NCI-H82 (cell line): Measurements from ENCODE around the gene ADARB1.
"Not testable (repeated sequence)": the region's sequence is repeated elsewhere in the genome, so short reads cannot be mapped to it uniquely, and the experiment has no call there.

ENCODE experiments used
- DNase-seq: peaks from one replicate; lab custom pipeline; 2025; lab: John Stamatoyannopoulos, UW

The ADARB1 gene

GRCh38 chr21:45074048-45074817 is at the start of gene ADARB1:
Gene ADARB1, plus strand, starts transcription at chr21:45074580. Its CDS starts 97,077 bp downstream, at chr21:45171657.
- peak; percentile 73 for DNase-seq

- DNase-seq: no peak
Measured at GRCh38 chr21:45026066-45026745, 48.2 kb upstream of the ADARB1 start.

DNA sequence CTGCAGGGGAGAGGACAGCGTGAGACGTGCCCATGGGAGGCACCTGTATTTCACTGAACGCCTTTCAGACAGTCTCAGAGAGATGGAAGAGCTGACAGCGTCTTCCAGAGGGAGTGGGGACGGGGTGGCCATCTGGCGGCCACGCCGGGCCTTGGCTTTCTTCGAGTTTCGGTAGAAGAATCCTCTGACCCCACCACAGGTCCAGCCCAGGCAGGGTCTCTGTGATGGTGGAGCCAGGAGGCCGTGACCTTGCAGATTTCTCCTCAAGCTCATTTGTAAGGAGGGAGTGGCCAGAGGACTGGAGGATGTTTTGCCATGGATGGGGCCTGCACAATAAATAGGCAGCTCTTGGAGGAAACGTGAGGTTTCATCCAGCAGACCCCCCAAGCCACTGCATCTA is 47.6 kb upstream of the ADARB1 start:
- DNase-seq: peak; percentile 21

DNA sequence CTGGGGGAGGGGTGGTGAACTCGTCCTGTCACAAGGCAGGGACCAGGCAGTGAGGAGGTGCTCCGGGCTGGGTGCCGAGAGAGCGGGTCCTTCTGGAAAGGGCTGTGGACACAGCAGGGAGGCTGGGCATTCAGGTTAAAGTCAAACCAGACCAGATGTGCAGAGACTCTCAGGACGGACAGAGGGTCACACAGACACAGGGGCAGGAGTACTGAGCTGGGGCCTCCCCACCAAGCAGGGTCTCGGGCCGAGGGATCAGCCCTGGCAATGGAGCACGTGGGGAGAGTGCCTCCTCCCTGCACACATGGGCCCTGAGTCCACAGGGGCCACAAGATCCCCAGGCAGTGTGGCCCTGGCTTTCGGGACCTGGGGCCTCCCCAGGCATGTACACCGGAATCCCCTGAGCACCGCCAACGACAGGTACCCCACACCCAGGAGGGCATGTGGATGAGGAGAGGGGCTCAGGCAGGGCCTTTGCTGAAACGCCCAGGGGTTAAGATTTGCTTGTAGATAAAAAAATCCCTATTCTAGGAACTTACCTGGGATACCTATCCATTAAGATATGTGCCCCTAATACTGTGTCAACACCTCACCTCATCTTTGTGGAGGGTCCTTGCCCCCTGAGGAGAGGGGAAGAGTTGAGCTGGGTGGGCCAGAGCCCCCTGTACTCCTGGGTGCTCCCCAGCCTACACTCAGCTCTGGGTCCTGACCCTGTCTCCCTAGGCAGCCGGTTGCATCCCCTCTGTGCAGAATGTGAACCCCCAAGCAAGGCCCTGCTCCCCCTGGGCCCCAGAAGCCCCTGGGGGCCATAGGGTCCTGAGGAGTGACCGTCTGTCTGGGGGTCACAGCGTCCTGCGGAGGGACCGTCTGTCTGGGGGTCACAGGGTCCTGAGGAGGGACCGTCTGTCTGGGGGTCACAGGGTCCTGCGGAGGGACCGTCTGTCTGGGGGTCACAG is 46.9 kb upstream of the ADARB1 start:
- DNase-seq: no peak

DNA sequence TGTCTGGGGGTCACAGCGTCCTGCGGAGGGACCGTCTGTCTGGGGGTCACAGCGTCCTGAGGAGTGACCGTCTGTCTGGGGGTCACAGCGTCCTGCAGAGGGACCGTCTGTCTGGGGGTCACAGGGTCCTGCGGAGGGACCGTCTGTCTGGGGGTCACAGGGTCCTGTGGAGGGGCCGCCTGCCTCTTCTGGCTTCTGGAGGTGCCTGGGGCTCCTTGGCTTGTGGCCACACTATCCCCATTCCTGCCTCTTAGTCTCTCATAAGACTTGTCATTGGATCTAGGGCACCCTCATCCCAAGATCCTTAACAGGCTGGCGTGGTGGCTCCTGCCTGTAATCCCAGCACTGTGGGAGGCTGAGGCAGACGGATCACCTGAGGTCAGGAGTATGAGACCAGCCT is 45.7 kb upstream of the ADARB1 start:
- DNase-seq: not testable (repeated sequence)

GRCh38 chr21:45029298-45029947 is 45.0 kb upstream of the ADARB1 start:
- peak; percentile 76 for DNase-seq

DNA sequence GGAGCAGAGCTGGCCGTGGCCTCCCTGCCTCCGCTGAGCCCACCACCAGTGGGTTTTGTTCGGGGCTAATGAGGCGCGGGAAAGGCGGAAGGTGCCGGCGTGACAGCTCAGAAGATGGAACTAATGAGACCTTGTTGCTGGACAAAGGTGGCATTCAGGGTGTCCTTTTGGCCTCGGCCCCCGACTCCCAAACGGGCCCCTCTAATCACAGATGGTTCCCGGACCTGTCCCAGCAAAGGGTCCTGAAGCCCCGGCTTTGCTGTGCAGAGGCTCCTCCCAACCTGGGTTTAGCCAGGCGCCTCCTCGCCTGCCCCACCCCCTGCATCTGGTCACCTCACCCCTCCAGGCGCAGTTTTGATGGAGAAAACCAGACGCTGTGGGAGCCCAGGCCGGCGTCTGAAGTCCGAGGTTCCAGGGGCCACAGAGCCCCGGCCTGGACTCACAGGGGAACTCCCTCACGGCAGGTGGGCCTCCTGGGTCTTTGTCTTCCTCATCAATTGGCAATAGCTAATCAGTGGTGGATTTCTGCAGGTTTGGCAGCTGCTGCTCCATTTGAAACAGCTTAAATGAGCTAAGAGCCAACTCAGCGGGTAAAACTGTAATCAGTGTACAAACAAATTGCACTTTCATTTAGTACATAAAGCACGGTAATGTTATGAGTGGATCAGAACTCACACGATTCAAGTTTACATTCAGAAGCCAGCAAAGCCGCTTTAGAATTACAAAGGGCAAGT is 44.3 kb upstream of the ADARB1 start:
- DNase-seq: peak; percentile 37

- DNase-seq: no peak
Measured at GRCh38 chr21:45030682-45031570, 43.5 kb upstream of the ADARB1 start.

DNA sequence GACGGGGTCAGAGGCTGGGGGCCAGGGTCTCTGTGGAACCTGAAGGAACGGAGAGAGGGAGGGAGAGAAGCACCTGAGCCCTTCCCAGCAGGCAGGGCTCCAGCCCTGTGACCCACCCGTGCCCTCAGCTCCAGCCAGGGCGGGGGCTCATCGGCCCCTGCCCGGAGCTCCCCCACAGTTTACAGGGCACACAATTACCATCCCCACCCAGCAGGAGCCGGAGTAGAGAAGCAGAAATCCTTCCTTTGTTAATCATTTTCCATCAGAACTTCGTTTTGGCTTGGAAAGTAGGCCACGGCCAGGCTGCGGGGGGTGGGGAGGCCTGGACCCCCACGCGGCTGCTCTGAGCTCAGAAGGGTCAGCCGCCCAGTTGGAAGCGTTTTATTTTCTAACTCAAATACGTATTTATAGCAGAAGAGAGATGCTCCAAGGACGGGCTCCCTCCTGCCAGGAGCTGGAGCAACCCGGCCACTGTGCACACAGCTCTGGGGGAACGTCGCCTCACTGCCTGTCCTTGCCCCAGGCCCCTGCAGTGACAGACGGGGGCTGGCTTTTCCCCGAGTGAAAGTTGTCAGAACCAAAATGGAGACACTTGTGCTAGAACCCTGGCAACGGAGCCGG is 42.7 kb upstream of the ADARB1 start:
- no peak for DNase-seq

GRCh38 chr21:45032332-45032731 is 42.0 kb upstream of the ADARB1 start:
- no peak for DNase-seq

DNA sequence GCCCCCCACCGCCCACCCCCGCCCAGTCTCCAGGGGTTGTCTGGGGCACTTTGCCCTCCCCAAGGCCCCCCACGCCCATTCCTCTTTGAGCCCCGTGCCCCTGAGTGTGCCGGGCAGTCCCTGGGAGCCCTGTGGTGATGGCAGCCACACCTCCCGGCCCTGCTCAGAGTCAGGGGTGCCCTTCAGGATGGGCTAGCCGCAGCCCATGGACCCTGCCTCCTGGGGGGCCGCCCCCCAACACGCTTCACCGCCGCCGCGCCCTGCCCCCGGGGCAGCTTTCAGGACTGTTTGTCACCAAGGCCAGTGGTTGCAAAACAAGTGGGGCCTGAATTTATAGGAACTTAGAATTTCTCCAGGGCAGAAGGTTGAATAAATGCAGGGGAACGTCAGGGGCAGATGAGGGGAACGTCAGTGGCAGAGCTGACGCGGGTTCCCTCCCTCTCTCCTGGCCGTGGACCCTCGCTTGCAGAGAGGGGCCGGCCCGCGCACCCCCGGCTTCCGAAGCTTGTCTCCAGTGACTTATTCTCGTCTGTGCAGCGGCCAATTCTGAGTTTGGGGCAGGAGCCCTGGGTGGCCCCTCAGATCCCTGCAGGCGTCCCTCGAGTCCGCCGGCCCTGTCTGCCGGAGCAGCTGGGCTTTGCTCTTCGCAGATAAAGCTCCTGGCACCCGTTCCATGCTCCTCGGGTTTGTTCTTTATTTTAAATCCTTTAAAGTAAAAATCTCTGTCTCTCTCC is 41.2 kb upstream of the ADARB1 start:
- no peak for DNase-seq

DNA sequence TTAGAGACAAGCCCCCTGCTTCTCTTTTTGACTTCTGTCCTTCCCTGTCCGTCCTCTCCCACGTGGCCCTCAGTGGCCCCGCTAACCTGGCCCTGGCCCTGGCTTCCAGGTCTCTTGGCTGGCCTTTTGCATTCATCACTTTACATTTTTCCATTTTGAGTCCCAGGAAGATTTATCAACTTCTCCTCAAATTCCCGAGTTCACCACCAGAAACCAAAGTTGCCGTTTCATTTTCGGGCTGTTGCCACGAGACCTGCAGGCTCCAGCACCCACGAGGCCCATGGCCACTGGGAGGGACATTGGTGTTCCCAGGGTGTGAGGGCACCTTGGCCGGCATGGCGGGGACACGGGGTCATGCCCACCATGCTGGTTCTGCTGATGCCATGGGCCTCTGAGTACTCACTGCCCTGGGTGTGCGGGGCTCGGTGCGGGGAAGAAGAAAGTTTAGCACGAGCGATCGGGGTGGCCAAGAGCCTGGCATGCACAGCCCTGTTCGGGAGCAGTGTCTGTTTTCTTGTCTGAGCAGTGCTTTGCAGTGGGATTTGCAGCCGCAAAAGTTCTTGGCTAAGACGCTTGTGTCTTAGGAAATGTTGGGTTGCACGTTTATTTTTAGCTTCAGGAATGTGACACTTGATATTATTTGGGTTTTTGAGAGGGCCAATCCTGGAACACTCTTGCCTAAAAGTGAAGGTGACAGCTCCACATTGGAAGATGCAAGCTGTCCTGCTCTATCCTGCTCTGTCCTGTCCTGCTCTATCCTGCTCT is 40.4 kb upstream of the ADARB1 start:
- no peak for DNase-seq

DNA sequence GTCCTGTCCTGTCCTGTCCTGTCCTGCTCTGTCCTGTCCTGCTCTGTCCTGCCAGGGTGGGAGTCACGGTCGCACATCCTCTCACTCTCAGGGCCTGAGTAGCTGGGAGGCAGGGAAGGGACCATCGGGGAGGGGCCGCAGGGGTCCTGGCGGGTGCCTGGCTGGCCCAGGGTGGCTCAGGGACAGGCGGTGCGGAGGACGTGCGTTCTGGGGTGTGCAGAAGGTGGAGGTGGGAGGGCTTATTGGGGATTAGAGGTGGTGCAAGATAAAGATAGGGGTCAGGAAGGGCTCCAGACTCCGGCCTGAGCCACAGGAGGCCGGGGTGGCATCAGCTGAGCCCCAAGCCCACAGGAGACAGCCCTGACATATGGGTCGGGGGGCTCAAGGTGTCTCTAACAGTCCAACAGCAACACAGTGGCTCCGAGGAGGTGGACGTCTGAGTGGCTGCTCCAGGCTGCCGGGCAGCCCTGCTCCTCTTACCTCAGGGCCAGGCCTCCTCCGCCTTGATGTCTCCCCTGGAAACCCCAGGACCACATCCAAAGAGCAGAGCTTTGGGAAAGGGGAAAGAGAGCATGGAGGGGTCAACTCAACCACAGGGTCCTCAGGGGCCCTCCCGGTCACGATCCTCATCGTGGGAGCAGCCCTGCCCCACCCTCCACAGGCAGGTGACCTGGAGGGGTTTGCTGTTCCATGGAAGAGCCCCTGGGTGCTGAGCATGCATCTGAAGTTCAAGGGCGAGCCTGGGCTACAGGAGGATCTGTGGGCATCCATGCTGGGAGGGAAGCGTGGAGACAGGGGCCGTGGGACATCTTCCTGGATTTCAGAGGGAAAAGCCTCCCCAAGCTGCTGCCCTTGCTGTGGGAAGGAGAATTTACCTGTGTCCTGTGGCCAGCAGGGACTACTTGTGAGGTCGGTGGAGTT is 39.6 kb upstream of the ADARB1 start:
- no peak for DNase-seq

DNA sequence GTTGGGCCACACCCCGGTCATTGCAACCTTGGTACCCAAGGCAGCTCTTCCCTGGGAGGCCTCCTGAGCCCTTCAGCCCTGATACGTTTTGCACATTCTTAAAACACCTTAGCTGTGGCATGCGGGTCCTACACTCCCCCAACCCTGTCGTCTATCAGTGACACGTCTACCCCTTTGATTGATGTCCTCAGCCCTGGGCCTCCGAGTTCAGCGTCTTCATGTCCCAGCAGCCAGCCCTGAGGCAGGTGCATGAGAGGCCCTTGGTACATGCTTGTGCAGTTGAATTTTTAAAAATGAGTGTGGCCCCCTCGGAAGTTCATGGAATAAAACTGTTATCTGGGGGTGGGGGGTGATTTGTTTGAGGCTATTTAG is 38.9 kb upstream of the ADARB1 start:
- DNase-seq: no peak

GRCh38 chr21:45036630-45037029 is 37.8 kb upstream of the ADARB1 start:
- DNase-seq: no peak

- DNase-seq: no peak
Measured at GRCh38 chr21:45037986-45038385, 36.4 kb upstream of the ADARB1 start.
